Measurements from ENCODE around the gene ITGA1.
A peak's percentile ranks its signal among the peaks of the same experiment; 100 is the strongest.

Gene ITGA1

DNA sequence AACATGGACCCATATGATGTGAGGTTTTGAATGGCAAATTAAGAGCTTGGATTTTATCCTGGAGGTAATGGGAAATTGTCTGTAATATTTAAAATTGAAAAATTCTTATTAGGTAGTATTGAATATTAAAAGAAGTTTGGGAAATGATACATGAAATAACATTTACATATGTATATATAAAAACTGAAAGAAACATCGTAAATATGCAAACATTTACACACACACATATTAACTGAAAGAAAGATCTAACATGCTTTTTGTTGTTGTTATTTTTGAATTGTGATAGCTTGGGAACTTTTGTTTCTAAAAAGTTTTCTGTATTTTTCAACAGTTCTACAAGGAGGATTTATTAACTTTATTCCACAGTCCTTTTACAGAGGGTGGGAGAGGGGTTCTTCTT is 118.6 kb downstream of the ITGA1 start:
- no peak for DNase-seq

- no peak for DNase-seq
These were observed 119.1 kb downstream of the ITGA1 start for GRCh38 chr5:52906845-52907244.

GRCh38 chr5:52909192-52909591 is 121.5 kb downstream of the ITGA1 start:
- no peak for DNase-seq

DNA sequence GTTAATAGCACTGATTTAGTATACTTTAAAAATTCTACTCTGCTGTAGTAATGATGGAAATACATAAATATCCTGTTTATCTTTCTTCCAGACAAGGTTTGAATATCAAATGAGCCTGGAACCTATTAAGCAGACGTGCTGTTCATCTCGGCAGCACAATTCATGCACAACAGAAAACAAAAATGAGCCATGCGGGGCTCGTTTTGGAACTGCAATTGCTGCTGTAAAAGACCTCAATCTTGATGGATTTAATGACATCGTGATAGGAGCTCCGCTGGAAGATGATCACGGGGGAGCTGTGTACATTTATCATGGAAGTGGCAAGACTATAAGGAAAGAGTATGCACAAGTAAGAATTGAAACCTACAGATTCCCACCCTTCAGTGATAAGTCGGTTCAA is 122.4 kb downstream of the ITGA1 start:
- no peak for DNase-seq

DNA sequence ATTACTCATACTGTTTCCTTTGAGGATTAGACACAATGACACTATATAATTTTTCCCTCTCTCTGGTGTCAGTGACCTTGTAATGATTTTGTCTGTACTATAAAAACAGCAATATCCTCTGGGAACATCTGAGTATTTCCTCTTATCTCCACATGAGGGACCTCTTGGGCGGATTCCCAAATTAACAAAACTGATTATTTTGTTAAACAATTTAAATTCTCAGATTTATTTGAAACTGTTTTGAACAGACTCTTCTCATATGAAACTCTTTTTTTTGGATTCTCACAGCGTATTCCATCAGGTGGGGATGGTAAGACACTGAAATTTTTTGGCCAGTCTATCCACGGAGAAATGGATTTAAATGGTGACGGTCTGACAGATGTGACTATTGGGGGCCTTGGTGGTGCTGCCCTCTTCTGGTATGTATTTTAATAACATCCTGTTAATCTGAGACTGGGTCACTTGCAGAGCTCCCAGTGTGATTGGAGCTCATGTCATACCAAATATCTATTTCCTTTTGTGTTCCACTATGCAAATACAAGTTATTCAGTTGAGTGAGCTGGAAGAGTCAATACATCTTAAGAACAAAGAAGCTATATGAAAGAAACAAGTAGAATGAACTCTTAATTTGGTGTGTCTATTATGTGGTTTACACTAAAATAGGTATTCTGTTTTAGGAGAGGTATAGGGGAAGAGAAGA is 127.6 kb downstream of the ITGA1 start:
- DNase-seq: peak; percentile 25

GRCh38 chr5:52920929-52921328 is 133.2 kb downstream of the ITGA1 start:
- no peak for DNase-seq

DNA sequence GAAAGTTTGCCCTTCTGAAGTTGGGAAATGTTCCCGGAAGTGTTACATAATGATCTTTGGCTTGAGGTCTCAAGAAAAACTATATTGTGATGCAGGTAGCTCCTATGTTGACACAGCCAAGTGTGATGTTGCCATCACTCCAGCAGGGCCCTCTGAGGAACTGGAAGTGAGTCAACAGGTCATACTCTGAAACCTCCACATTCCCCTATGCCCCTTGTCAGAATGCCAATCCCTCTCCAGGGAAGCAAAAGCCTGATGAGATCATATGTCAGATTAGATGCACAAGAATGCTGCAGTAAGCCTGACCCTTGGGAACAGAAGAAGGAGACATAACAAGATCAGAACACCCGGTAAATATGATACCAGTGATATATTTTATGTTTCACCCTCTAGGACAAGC is 134.7 kb downstream of the ITGA1 start:
- DNase-seq: no peak

GRCh38 chr5:52924456-52924855 is 136.7 kb downstream of the ITGA1 start:
- DNase-seq: no peak

DNA sequence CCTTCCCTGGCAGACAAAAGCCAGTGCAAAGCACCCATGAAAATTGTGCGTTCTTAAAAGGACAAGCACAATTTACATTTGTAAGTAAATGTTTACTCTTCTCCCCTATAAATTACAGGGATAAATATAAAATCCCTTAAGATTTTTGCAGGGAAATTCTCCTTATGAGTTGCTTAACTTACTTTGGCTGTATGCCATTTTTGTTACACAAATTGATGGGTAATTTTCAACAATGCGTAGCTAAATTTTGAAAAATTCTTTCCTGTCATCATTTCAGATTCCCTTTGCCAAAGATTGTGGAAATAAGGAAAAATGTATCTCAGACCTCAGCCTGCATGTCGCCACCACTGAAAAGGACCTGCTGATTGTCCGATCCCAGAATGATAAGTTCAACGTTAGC is 137.3 kb downstream of the ITGA1 start:
- DNase-seq: no peak

DNA sequence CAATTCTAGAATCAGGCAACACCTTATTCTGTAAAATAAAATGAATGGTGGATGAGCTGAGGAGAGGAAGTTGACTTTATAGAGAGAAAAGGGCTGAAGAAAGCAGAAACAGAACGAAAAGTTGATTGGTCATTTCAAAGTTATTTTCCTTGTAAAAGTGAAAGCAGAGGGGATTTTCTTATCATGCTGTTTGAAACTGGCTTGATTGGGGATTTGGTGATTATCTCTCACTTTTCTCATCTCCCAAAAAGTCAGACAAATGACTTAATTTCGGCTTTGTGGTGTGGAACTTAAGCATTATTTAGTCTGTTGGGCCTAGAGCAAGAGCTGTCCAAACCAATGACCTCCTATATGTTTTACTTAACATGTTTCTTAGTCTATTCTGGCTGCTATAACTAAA is 141.0 kb downstream of the ITGA1 start:
- no peak for DNase-seq

DNA sequence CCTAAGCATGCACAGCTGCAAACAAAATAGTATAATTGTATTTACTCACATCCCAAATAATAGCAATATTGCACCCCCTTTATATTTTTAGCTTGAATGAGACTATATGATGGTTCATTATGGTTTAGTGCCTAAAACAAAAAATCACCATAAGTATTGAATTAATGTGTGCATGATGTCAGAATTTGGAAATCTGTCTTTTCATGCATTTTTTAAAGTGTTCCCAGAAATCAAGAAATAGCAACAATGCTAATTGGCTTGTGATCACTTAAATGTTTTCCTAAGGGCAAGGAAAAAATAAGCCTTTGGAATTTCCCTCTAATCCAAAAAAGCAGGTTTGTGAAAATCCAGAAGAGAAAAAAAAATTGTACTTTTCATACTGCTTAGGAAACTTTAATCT is 150.5 kb downstream of the ITGA1 start:
- no peak for DNase-seq

- DNase-seq: no peak
These were observed 155.6 kb downstream of the ITGA1 start for GRCh38 chr5:52943285-52943684.

- DNase-seq: no peak
These were observed 156.1 kb downstream of the ITGA1 start for GRCh38 chr5:52943808-52944207.

GRCh38 chr5:52945040-52945439 is 157.3 kb downstream of the ITGA1 start:
- no peak for DNase-seq

DNA sequence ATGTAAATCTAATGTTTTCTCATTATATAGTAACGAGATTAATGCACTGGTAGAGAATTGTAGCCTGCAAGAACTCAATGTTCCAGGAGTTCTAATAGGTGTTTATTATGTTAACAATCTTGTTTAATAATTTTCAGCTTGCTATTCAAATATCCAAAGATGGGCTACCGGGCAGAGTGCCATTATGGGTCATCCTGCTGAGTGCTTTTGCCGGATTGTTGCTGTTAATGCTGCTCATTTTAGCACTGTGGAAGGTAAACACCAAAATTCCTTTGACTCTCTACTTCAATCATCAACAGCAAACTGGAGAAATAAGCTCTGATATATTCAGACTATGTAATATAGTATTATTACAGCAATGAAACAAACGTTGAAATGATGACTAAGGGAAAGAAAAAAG is 159.5 kb downstream of the ITGA1 start:
- DNase-seq: no peak

DNA sequence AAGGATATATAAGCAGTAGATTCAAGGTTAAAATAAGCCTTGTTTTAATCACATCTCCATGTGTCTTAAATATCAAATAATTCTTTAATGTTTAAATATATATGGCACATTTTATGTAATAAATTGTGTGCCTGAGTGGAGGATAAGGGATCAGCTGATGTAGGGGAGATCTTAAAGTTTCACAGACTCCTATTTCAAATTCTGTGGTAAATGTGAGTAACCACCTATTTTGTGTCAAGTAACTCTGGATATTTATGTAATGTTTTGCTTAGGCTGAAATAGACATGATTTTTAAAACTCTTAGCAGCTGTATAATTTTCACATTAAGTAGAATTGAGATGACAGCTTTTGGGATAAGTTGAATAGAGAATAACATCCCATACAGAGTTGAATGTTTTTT is 160.1 kb downstream of the ITGA1 start:
- no peak for DNase-seq

DNA sequence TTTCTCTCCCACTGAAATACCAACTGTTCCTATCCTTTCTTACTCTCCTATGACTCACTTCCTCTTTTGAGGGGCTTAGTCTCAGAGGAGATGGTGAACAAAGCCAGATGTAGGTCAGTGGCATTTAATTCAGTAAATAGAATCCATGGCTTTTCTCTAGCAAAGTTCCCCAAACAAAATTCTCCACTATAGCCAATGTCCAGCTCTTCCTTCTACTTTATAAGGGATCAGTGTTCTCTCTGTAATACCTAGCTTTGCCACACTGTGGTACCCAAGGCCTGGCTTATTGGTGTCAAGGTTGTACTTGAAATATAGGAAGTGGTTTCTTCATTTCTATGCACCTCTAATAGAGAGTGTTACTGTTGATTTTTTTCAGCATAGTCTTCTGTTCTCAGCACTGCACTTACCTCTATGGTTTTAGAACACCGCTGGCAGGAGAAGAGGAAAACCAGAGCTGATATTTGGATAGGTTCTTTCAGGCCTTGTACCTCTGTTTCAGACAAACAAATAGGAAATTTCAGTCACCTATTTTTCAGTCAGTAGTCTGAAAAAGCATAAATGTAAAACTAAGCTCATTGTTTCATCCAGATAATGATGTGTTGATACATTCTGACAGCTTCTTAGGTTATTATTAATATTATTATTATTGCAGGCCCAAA is 160.8 kb downstream of the ITGA1 start:
- DNase-seq: peak; percentile 52

GRCh38 chr5:52950686-52951085 is 163.0 kb downstream of the ITGA1 start:
- no peak for DNase-seq

- DNase-seq: no peak
These were observed 164.8 kb downstream of the ITGA1 start for GRCh38 chr5:52952483-52952882.

DNA sequence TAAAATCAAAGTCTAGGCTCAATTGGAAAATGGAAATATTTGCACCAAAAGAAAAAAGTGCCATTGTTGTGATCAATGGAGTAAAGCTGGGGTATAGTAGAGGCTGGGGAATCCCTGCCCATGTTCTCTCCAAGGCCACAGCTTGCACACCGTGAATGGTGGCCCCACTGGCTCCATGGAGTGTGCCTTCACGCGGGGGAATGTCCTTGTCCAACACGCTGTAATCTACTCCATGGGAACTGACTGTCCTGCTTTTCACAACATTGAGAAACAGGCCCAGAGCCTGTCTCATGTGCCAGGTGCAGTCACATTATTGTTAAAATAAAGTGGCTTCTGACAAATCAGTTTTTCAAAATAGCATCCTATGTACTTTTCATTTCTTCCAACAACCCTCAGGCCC is 168.3 kb downstream of the ITGA1 start:
- no peak for DNase-seq

GRCh38 chr5:52956915-52957747 is 169.4 kb downstream of the ITGA1 start:
- DNase-seq: no peak

DNA sequence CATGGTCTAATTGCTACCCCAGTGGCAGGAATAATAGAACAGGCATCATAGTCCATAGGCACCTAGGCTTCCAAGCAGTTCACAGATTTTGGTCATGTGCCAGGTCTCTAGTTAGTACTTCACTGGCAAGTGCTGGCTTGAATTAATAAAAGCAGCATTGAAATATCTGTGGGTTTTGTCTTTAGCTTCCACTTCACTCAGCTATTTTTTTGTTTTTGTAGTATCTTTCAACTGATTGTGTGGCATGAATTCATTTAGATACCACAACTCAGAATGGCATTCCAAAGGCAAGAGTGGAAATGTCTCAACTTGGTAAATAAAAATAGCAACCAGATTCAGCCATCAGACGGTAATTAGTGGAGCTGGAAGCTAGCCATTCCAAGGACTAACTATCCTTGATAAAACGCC is 173.6 kb downstream of the ITGA1 start:
- DNase-seq: no peak

- no peak for DNase-seq
These were observed 175.9 kb downstream of the ITGA1 start for GRCh38 chr5:52963636-52964035.

DNA sequence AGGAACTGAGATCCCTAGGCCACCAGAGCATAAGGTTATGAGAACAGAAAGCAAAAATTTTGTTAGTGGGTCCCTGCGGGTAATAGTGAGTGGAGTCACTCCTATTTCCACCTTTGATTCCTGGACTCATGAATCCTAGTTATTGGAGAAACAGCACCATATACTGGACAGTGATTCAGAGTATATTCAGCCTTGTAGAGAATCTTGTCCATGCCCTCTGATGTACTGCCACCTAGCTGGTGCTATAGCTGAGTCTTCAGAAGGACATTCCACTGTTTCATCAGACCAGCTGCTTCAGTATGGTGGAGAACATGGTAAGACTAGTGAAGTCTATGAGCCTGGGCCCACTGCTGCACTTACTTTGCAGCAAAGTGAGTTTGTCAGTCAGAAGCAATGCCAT is 176.4 kb downstream of the ITGA1 start:
- no peak for DNase-seq

Measured in activated CD4-positive, alpha-beta T cell treated with anti-CD3 and anti-CD28 coated beads, Interleukin-2, amount 50 U/mL, for 1 hour (primary cell).